Spleen (tissue), 11 donors: ENCODE measurements around the gene ATP6V0B. TPM values are rescaled to one million over a fixed set of nuclear protein-coding genes. Genes with fewer than 3 reads are reported as not detected.
A peak's percentile ranks its signal among the peaks of the same experiment; 100 is the strongest.

Experiments
- DNase-seq: peaks from one replicate; pipeline ENCODE4 v3.0.0-alpha.2; 2020
- H3K27ac ChIP-seq, 8 donors: fragments of 200-600 bp; sonication (generic) in 7 of 8; 1 replicate in 4 of 8; 2 replicates in 4 of 8; pipeline versions ENCODE4 v1.5.0 to v1.8.0; 2016 to 2021; ENCODE audit warnings: inconsistent platforms in 4 of 8, mild to moderate bottlenecking in 4 of 8, moderate library complexity in 1 of 8
- H3K27me3 ChIP-seq, 7 donors: fragments of 200-600 bp; sonication (generic) in 6 of 7; replicated peaks in 1 of 7; 1 replicate in 4 of 7; 2 replicates in 3 of 7; pipeline versions ENCODE4 v1.5.0 to v1.8.0; 2016 to 2021; ENCODE audit warnings: inconsistent platforms in 3 of 7, mild to moderate bottlenecking in 1 of 7
- H3K36me3 ChIP-seq, 6 donors: fragments of 200-600 bp; sonication (generic) in 5 of 6; 1 replicate in 4 of 6; 2 replicates in 2 of 6; pipeline versions ENCODE4 v1.5.0 to v1.8.0; 2016 to 2021; ENCODE audit warnings: inconsistent platforms in 2 of 6
- H3K4me1 ChIP-seq, 6 donors: fragments of 200-600 bp; sonication (generic) in 5 of 6; 1 replicate in 3 of 6; 2 replicates in 3 of 6; pipeline versions ENCODE4 v1.5.0 to v1.8.0; 2016 to 2021; ENCODE audit warnings: inconsistent platforms in 3 of 6
- H3K4me3 ChIP-seq, 8 donors: fragments of 200-600 bp; sonication (generic) in 7 of 8; 1 replicate in 4 of 8; 2 replicates in 4 of 8; pipeline versions ENCODE4 v1.5.0 to v1.8.0; 2016 to 2021; ENCODE audit warnings: inconsistent platforms in 4 of 8, mild to moderate bottlenecking in 4 of 8, moderate library complexity in 2 of 8
- H3K9me3 ChIP-seq, 8 donors: fragments of 200-600 bp; sonication (generic) in 7 of 8; 1 replicate in 4 of 8; 2 replicates in 4 of 8; pipeline versions ENCODE4 v1.5.0 to v1.8.0; 2016 to 2021; ENCODE audit warnings: inconsistent platforms in 4 of 8
- POLR2A ChIP-seq, 3 donors: fragments of 450-650 bp; IDR thresholded peaks; one replicate each; pipeline ENCODE4 v1.5.1; 2017; ENCODE audit warnings: antibody characterized with exemption in 3 of 3, mild to moderate bottlenecking in 1 of 3
- POLR2AphosphoS5 ChIP-seq, 3 donors: sonication (generic); formaldehyde crosslinking; IDR thresholded peaks; one replicate each; pipeline ENCODE4 v1.5.1; 2017; ENCODE audit warnings: antibody characterized with exemption in 3 of 3
- WGBS, 5 donors: extraction: QIAGEN DNeasy Blood & Tissue Kit in 3 of 5; methylation state at CpG; one replicate each; pipeline versions ENCODE4 v1.1.5 to v1.1.7; 2013 to 2018; 5-methylcytosine and 5-hydroxymethylcytosine counted together
- intact Hi-C: fragments of 100-400 bp; cut with DNase I; formaldehyde crosslinking; loops from one replicate; pipeline ENCODE4 v1.15.0; 2023; ENCODE audit warnings: low total_unique reads
- polyA plus RNA-seq, 3 donors: library from polyadenylated mRNA; stranded (reverse); fragments of 200-250 nt; gene quantifications; one replicate each; pipeline ENCODE4 v1.2.1, GENCODE V29; 2013
- total RNA-seq, 7 donors: library from RNA; depleted of rRNA in 3 of 7; stranded (reverse); fragments of >200 nt in 3 of 7; fragmentation: NEBNext Ultra II Directional in 4 of 7; extraction: Animal tissue kit (Norgen Biotek cat#: 25700) in 4 of 7; gene quantifications; one replicate each; pipeline versions ENCODE4 v1.1.0 to v1.2.1, GENCODE V29; 2016 to 2021
- TF ChIP-seq, protein P1 (sequence below), 11 experiments: fragments of 200-600 bp in 7 of 11; fragments of 450-650 bp in 4 of 11; sonication (generic) in 4 of 11; IDR thresholded peaks in 8 of 11; conservative IDR thresholded peaks in 3 of 11; 1 replicate in 7 of 11; 2 replicates in 4 of 11; pipeline versions ENCODE4 v1.4.0 to v1.8.0; 2016 to 2021; ENCODE audit warnings: antibody characterized with exemption in 11 of 11, inconsistent platforms in 4 of 11, mild to moderate bottlenecking in 1 of 11
- donor health status: healthy with polysubstance abuse.
- donor health status: DM: no; HTN: no; CAD: no; lungs with moderate emphysema.
- donor health status: DM: no; HTN: no; CAD: no.
- donor health status: Bipolar disorder and iron deficiency.
- donor health status: healthy.
- donor health status: DM: no; HTN: no; CAD: no.
- donor health status: DM: yes; HTN: yes; CAD: no.

Gene ATP6V0B
- total and polyA plus RNA-seq, 10 donors, result 124 to 219 (median 177) TPM

DNA sequence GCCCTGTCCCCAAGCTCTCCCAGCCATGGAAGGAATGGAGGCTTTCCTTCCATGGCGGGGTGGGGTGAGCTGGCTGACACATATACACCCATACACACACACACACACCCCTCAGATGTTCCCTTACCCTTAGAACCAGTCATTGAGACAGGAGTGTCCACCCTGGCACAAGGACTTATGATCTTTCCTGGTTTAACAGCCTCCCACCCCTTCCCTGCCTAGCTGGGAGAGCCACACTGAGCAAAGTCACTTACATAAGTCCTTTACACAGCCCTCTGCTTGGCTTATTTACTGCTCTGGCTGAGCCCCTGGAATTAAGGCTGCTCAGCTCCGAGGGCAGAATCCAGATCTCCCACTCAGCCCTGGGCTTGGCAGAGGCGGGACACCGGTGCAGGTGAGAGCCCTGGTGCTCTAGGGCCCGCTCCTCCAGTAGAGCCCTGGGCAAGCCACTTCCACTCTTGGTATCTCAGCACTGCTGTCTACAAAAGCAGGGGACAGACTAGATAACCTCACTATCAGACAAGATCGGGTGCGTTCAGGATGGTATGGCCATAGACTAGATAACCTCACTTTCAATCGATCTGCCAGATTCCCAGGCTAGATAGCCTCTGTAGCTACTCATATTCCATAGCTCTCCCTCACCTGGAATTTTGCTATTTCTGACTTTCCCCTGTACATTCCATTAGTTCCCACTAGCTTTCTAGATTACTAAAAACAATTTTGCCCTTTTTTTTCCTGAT lies 39.8 kb downstream of the ATP6V0B start:
- H3K27me3 ChIP-seq, result no peaks in the 10 kb centered on the region
- intact Hi-C loops, result no loop called here
- 80 to 89% (median 82%) methylated on average over 8 of the region's 8 CpGs for WGBS, 5 donors

DNA sequence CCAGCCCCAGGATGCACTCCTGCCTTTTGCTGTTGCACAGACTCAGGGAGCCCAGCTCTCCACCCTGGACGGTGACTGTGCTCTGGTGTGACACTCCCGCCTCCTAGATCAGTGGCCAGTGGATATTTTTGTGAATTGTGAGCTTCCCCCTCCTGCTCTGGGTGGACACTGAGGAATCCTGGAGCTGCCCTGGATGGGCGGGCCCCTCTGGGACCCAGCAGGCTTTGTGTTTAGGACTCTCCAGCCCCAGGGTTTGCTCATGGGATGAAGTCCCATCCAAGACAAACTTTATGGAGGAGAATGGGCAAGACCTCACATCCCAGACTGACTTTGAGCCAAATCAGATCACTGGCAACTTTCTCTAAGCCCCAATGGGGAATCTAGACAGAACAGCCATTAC lies 40.4 kb downstream of the ATP6V0B start:
- WGBS, 5 donors, result 74 to 85% (median 80%) methylated on average over 3 of the region's 3 CpGs
- no peak overlapping the region for H3K4me3 ChIP-seq
- H3K4me1 ChIP-seq, result no peaks in the 10 kb centered on the region
- intact Hi-C loops, result no loop called here
- H3K9me3 ChIP-seq, result no peaks in the 10 kb centered on the region
- H3K27me3 ChIP-seq, result no peaks in the 10 kb centered on the region
- H3K36me3 ChIP-seq, result no peaks in the 10 kb centered on the region
- no peak for DNase-seq
- H3K27ac ChIP-seq, result no peak overlapping the region
- TF ChIP-seq POLR2A (IDR thresholded peaks at IDR 0.05) (no peak), POLR2AphosphoS5 (IDR thresholded peaks at IDR 0.05) (no peak)
- TF ChIP-seq, protein P1, sequence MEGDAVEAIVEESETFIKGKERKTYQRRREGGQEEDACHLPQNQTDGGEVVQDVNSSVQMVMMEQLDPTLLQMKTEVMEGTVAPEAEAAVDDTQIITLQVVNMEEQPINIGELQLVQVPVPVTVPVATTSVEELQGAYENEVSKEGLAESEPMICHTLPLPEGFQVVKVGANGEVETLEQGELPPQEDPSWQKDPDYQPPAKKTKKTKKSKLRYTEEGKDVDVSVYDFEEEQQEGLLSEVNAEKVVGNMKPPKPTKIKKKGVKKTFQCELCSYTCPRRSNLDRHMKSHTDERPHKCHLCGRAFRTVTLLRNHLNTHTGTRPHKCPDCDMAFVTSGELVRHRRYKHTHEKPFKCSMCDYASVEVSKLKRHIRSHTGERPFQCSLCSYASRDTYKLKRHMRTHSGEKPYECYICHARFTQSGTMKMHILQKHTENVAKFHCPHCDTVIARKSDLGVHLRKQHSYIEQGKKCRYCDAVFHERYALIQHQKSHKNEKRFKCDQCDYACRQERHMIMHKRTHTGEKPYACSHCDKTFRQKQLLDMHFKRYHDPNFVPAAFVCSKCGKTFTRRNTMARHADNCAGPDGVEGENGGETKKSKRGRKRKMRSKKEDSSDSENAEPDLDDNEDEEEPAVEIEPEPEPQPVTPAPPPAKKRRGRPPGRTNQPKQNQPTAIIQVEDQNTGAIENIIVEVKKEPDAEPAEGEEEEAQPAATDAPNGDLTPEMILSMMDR (IDR thresholded peaks at IDR 0.05 in 8 of 11, conservative IDR thresholded peaks at IDR 0.05 in 3 of 11), result no peak

More for the DNA sequence above, 39.8 kb downstream of the ATP6V0B start:
- H3K4me1 ChIP-seq, result no peaks in the 10 kb centered on the region
- no peak overlapping the region for H3K27ac ChIP-seq
- no peaks in the 10 kb centered on the region for H3K9me3 ChIP-seq
- TF ChIP-seq POLR2AphosphoS5 (IDR thresholded peaks at IDR 0.05), result no peak
- TF ChIP-seq, protein P1 (IDR thresholded peaks at IDR 0.05 in 8 of 11, conservative IDR thresholded peaks at IDR 0.05 in 3 of 11), result no peak
- no peak for TF ChIP-seq POLR2A (IDR thresholded peaks at IDR 0.05)
- H3K36me3 ChIP-seq, result no peaks in the 10 kb centered on the region
- DNase-seq, result no peak
- no peak overlapping the region for H3K4me3 ChIP-seq

- Histone ChIP-seq H3K27me3 (no peaks in the 10 kb centered on the region), H3K27ac (no peak overlapping the region), H3K4me1 (no peaks in the 10 kb centered on the region), H3K36me3 (no peaks in the 10 kb centered on the region), H3K9me3 (no peaks in the 10 kb centered on the region), H3K4me3 (no peak overlapping the region)
- TF ChIP-seq POLR2A (IDR thresholded peaks at IDR 0.05), result no peak
- intact Hi-C loops, result no loop called here
- DNase-seq, result no peak
- 85 to 90% (median 89%) methylated on average over 20 of the region's 20 CpGs for WGBS, 5 donors
These were observed 41.5 kb downstream of the ATP6V0B start for GRCh38 chr1:44016041-44016889.

- intact Hi-C loops, result no loop called here
- H3K4me1 ChIP-seq, result no peaks in the 10 kb centered on the region
- no peak for DNase-seq
These were observed 42.2 kb downstream of the ATP6V0B start for GRCh38 chr1:44016890-44017400.

GRCh38 chr1:44019466-44019948 lies 44.7 kb downstream of the ATP6V0B start:
- 78 to 87% (median 84%) methylated on average over 11 to 13 of the region's 13 CpGs for WGBS, 5 donors
- no peaks in the 10 kb centered on the region for H3K27me3 ChIP-seq
- TF ChIP-seq POLR2A (IDR thresholded peaks at IDR 0.05), result no peak
- TF ChIP-seq, protein P1 (IDR thresholded peaks at IDR 0.05 in 8 of 11, conservative IDR thresholded peaks at IDR 0.05 in 3 of 11), result no peak
- TF ChIP-seq POLR2AphosphoS5 (IDR thresholded peaks at IDR 0.05), result peak in 1 of 3 donors; percentile 18
- H3K4me3 ChIP-seq, result no peak overlapping the region
- DNase-seq, result no peak
- H3K36me3 ChIP-seq, result no peaks in the 10 kb centered on the region
- intact Hi-C loops, result no loop called here
- H3K27ac ChIP-seq, result no peak overlapping the region
- H3K9me3 ChIP-seq, result no peaks in the 10 kb centered on the region
- peaks cover 0 to 2% (median 0%) of the 10 kb centered on the region in 6 donors for H3K4me1 ChIP-seq

More at GRCh38 chr1:44016890-44017400, 42.2 kb downstream of the ATP6V0B start:
- H3K27me3 ChIP-seq, result no peaks in the 10 kb centered on the region
- WGBS, 5 donors, result 85 to 96% (median 89%) methylated on average over 20 of the region's 20 CpGs
- no peaks in the 10 kb centered on the region for H3K36me3 ChIP-seq
- H3K9me3 ChIP-seq, result no peaks in the 10 kb centered on the region
- TF ChIP-seq POLR2AphosphoS5 (IDR thresholded peaks at IDR 0.05), result no peak
- no peak overlapping the region for H3K4me3 ChIP-seq
- H3K27ac ChIP-seq, result no peak overlapping the region
